ENCODE measurements around the gene UBE2I.

GRCh38 chr16:1273816-1274215 lies 35.6 kb upstream of the UBE2I start:
- no peak for TF ChIP-seq CTCF (IDR thresholded peaks at IDR 0.05)
- TF ChIP-seq EZH2 (IDR thresholded peaks at IDR 0.05; ENCODE audit: borderline replicate concordance, insufficient read depth, low read depth, low read length, poor library complexity, severe bottlenecking) = no peak

All from B cell (primary cell).